Esophagus muscularis mucosa (tissue), 3 donors: ENCODE data around the gene SMPD1.

Experiments used
- CTCF ChIP-seq, 3 experiments: fragments of 200-600 bp in 2 of 3; fragments of 450-650 bp in 1 of 3; sonication (generic) in 2 of 3; IDR thresholded peaks; one replicate each; pipeline ENCODE4 v1.5.1; 2017 to 2019; ENCODE audit warnings: antibody characterized with exemption in 3 of 3, mild to moderate bottlenecking in 2 of 3, moderate library complexity in 1 of 3
- POLR2A ChIP-seq: fragments of 450-650 bp; IDR thresholded peaks from one replicate; pipeline ENCODE4 v1.6.1; 2017; ENCODE audit warnings: antibody characterized with exemption, moderate library complexity, mild to moderate bottlenecking, low read depth
- POLR2AphosphoS5 ChIP-seq, 2 donors: sonication (generic); formaldehyde crosslinking; IDR thresholded peaks; one replicate each; pipeline ENCODE4 v1.6.1; 2017; ENCODE audit warnings: antibody characterized with exemption in 2 of 2

- TF ChIP-seq CTCF (IDR thresholded peaks at IDR 0.05) = no peak
- TF ChIP-seq POLR2A = no peak
- no peak for TF ChIP-seq POLR2AphosphoS5 (IDR thresholded peaks at IDR 0.05)
Observed at GRCh38 chr11:6404342-6405051, 14.2 kb downstream of the SMPD1 start.
